ES-I3 (cell line): ENCODE results near the gene SUSD1.

Source experiments
- H3K36me3 ChIP-seq: 2 replicates; pipeline ENCODE4 v1.6.1; 2013; ENCODE audit warnings: mild to moderate bottlenecking, low read length, control low read depth, moderate library complexity; ENCODE audit not compliant: insufficient read depth
- H3K4me1 ChIP-seq: 2 replicates; pipeline ENCODE4 v1.6.1; 2013; ENCODE audit warnings: mild to moderate bottlenecking, control low read depth, low read length; ENCODE audit not compliant: insufficient read depth
- H3K9ac ChIP-seq: 2 replicates; pipeline ENCODE4 v1.6.1; 2013; ENCODE audit warnings: low read depth, mild to moderate bottlenecking, low read length, moderate library complexity
- H3K9me3 ChIP-seq: 2 replicates; pipeline ENCODE4 v1.6.1; 2013; ENCODE audit warnings: mild to moderate bottlenecking, low read length, moderate library complexity; ENCODE audit not compliant: control insufficient read depth, insufficient read depth

The SUSD1 gene

DNA sequence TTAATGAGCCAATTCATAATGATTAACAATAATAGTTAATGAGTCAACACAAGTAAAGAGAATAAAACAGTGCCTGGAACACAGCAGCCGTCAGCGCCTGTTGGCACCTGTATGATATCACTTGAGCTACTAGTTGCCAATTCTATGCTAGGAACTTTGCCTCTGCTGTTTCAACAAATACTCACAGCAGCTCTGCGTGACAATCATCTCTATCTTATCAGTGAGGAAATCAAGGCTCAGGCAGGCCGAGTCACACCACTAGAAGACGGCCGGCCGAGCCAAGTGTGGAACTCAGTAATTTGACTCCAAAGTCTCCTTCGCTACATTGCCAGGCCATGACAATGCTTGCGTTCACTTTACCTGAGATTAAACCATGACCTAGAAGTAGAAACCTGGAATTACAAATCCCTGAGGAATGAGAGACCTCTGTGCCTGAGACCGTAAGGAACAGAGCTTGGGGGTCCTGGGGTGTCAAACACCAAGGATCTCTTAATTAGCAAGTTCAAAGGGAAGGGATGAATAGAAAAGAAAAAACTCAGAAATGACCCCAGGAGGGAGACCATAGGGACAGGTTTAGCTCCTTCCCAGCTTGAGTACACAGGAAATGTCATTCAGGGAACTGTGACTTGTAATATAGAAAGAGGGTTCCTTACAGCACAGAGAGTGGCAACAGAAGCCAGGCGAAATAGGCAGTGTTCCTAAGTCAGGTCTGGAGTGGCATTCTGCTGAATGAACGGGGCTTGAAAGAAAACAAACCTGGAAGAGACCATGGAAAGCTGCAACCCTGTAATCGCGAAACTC, 109.1 kb downstream of the SUSD1 start:
- Histone ChIP-seq H3K36me3 (no peaks in the 10 kb centered on the region), H3K9me3 (no peaks in the 10 kb centered on the region), H3K4me1 (peaks cover 19% of the 10 kb centered on the region), H3K9ac (no peak overlapping the region)

DNA sequence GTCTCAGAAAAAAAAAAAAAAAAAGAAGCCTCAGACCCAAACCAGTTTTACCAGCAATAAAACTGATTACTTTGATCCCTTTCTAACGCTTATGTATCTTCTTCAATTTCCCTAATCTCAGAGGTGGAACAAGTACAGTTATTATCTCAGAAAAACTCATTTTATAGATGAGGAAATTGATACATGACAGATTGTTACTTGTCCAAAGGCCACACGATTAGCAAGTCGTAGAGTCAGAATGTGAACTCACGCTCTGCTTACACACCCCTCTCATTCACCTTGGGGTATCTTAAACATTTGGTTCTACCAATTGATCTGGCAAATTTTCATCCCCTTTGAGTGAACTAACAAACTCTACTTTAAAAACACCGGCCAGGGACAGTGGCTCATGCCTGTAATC, 110.2 kb downstream of the SUSD1 start:
- Histone ChIP-seq H3K9me3 (no peaks in the 10 kb centered on the region), H3K9ac (no peak overlapping the region), H3K4me1 (peaks cover 25% of the 10 kb centered on the region), H3K36me3 (no peaks in the 10 kb centered on the region)

DNA sequence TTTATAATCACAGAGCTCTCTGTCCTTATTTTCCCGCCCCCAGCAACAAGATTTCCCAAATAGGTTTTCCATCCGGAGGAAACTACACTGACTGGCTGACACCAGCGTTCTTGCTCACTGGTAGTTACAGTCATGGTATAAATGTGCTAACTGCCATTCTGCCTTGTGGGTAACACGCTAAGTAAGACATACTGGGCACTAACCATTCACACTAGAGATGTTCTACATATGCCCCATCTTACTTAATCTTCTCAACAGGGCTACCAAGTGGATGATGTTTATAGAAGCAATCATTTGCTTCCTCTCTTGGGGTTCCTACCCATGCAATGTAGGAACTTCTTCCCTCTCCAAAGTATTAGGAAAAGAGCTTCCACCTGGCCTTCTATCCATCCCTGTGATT, 111.5 kb downstream of the SUSD1 start:
- H3K9ac ChIP-seq, result no peak overlapping the region
- peaks cover 25% of the 10 kb centered on the region for H3K4me1 ChIP-seq
- H3K9me3 ChIP-seq, result no peaks in the 10 kb centered on the region

DNA sequence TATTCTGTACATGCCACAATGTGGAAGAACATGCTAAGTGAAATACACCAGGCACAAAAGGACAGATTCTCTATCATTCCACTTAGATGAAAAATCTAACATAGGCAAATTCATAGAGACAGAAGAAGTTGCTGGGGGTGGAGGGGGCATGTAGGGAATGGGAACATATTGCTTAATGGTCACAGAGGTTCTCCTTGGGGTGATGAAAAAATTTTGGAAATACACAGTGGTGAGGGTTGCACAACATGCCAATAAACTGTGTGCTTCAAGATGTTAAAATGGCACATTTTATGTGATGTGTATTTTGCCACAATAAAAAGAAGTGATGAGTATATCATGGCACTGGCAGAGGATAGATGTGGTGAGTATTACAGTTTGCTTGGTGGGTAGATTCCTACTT, 111.9 kb downstream of the SUSD1 start:
- H3K36me3 ChIP-seq, result no peaks in the 10 kb centered on the region
- no peak overlapping the region for H3K9ac ChIP-seq
- H3K9me3 ChIP-seq, result no peaks in the 10 kb centered on the region
- peaks cover 25% of the 10 kb centered on the region for H3K4me1 ChIP-seq

More for the DNA sequence above, 111.5 kb downstream of the SUSD1 start:
- no peaks in the 10 kb centered on the region for H3K36me3 ChIP-seq

DNA sequence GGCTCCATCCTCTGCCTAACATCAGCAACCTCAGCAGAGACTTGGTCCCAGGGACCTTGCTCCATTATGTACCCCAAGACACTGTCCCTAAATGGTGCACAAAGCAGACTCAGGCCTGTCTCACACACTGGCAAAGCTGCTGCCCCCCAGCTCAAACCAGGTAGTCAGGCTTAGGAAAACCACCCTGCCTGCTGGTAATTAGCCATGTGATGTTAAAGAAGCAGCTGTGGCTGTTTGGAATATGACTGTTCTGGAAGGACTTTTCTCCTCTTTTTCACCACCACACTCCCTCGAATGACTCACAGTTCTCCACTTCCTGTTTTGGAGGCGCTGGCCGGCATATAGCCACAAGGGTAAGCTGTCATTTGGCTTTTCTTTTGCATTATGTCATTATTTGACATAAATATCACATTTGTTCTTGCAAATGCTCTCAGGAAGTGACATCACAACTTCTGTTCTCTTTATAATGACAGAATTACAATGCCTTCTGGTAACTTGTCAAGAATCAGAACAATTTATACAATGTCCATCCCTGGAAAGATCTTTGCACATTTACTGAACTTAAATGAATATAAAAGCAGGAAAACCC, 113.9 kb downstream of the SUSD1 start:
- Histone ChIP-seq H3K9ac (no peak overlapping the region), H3K9me3 (no peaks in the 10 kb centered on the region), H3K36me3 (no peaks in the 10 kb centered on the region), H3K4me1 (peaks cover 22% of the 10 kb centered on the region)

DNA sequence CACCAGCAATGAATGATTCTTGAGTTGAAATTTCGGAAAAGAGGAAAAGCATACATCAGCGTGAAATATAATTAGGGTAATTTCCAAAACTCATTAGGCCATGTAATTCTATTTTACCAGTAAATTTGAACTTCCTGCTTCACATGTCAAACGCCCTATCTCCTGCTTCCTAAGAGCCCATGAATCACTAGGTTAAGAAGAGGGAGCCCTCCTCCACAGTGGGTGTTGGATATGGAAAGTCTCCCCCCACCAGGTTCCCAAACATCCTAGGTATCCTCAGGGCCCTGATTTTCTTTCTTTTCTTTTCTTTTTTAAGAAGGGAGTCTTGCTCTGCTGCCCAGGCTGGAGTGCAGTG, 115.2 kb downstream of the SUSD1 start:
- Histone ChIP-seq H3K36me3 (no peaks in the 10 kb centered on the region), H3K9ac (no peak overlapping the region), H3K4me1 (peaks cover 11% of the 10 kb centered on the region; the same call in 1 of the 2 replicates), H3K9me3 (no peaks in the 10 kb centered on the region)

DNA sequence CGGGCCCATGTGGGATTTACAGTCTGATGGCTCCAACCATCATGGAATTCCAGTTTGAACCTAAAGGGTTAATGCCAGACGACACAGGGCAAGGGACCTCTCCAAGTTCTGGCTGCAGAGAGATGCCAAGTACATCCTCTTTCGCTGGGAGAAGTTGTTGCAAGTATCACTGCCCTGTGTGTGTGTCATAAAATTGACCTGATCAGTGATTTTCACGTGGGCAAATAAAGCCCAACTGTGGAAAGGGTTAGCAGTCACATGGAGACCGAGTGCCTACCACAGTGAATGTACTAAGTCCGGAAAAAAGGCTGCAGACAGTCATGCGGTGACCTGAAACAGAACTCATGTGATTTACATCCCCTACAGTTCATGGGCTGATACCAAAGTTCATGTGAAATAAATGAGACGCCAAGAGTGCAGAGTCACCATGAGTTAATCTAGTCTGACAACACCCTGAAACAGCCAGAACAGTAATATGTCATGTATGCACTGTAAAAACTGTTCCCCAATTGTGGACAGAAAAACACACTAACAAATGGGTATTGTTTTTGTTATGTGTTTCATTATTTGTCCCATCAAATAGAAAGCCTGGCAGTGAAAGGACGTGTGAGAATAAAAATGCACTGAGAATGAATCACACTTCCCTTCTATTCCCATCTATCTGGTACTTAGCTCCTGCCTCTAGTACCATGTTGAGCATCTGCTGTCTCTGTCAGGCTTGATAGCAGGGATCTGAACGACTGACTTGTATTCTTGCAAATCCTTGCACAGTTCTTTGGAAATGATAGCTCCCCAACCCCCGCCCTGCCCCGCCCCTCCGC, 115.7 kb downstream of the SUSD1 start:
- Histone ChIP-seq H3K9ac (no peak overlapping the region), H3K9me3 (no peaks in the 10 kb centered on the region), H3K36me3 (no peaks in the 10 kb centered on the region), H3K4me1 (peaks cover 11% of the 10 kb centered on the region; the same call in 1 of the 2 replicates)

DNA sequence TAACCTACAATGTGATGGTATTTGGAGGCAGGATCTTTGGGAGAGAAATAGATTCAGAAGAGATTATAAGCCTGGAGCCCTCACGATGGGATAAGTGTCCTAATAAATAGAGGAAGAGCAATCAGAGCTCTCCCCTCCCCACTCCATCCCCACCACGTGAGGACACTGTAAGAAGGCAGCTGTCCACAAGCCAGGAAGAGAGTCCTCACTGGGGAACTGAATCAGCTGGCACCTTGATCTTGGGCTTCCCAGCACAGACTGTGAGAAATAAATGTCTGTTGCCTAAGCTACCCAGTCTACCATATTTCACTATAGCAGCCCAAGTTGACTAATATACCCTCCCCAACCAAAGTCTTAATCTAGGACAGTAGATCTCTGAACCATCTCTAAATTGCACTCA, 118.1 kb downstream of the SUSD1 start:
- no peak overlapping the region for H3K9ac ChIP-seq
- no peaks in the 10 kb centered on the region for H3K36me3 ChIP-seq
- H3K9me3 ChIP-seq, result no peaks in the 10 kb centered on the region
- H3K4me1 ChIP-seq, result peaks cover 11% of the 10 kb centered on the region; the same call in 1 of the 2 replicates

DNA sequence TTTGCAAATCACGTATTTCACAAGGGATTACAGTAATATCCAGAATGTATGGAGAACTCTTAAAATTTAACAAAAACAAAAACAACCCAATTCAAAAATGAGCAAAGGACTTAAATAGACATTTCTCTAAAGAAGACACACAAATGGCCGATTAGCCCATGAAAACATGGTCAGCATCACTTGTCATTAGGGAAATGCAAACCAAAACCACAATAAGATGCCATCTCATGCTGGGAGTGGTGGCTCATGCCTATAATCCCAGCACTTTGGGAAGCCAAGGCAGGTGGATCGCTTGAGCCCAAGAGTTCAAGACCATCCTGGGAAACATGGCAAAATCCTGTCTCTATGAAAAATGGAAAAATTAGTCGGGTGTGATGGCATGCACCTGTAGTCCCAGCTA, 120.2 kb downstream of the SUSD1 start:
- no peaks in the 10 kb centered on the region for H3K36me3 ChIP-seq
- no peak overlapping the region for H3K9ac ChIP-seq
- H3K4me1 ChIP-seq, result peaks cover 6% of the 10 kb centered on the region; the same call in 1 of the 2 replicates
- H3K9me3 ChIP-seq, result no peaks in the 10 kb centered on the region

DNA sequence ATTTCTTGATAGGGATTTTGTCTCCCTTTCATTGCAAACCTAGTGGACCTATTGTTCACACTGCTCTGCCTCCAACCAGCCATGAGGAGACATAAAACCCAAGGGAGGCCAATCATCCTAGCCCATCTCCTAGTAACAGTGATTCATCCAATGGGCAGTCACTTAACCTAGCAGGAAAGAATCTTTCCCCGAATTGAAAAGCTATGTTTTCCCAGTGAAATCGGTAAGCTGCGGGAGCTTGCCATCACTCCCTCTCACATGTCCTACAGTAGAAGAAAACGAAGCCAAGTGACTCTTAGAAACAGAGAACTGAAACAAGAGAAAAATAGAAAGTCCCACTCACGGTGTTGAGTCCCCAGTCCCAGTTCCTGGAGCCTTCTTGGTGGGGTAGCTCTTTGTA, 123.3 kb downstream of the SUSD1 start:
- no peak overlapping the region for H3K9ac ChIP-seq
- no peaks in the 10 kb centered on the region for H3K36me3 ChIP-seq
- H3K4me1 ChIP-seq, result peaks cover 6% of the 10 kb centered on the region; the same call in 1 of the 2 replicates
- H3K9me3 ChIP-seq, result peaks cover 6% of the 10 kb centered on the region

DNA sequence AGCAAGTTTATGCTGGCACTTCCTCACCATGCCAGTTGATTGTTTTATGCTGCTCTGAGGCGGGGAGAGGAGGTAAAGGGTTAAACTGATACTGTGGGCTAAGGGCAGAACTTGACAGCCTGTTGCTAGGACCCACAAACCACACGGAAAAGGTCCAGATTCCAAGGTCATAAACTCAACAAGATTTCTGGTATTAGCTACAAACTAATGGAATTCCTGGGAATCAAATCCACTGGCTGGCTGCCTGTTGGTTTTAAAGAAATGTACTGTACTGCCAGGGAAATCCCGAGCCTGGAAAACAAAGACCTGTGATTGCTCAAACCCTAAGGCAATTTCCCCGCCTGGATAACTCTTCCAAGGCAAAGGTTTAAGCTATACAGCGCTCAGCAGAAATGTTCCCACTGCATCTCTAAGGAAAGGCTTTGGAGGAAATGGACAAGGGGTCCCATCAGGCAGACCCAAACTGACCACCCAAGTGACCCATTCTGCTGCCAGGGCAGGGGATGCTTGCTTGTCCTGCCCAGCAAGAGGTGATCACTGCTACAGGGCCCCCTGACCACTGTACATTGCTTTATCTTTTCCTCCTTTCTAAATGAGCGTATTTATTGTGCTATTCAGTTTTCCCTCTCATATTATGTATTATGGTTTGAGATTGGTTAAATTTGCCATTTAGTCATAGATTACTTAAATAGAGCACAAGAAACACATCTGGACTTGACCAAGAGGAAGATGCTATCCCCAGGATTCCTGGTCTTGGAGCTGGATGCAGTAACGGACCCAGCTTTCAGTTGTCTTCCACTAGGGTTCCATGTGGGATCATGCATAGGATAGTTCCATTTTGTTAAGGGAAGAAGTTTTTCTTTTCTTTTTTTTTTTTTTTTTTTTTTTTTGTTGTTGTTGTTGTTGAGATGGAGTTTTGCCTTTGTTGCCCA, 124.3 kb downstream of the SUSD1 start:
- no peak overlapping the region for H3K9ac ChIP-seq
- peaks cover 6% of the 10 kb centered on the region; the same call in 1 of the 2 replicates for H3K4me1 ChIP-seq
- no peaks in the 10 kb centered on the region for H3K36me3 ChIP-seq
- peaks cover 6% of the 10 kb centered on the region for H3K9me3 ChIP-seq

DNA sequence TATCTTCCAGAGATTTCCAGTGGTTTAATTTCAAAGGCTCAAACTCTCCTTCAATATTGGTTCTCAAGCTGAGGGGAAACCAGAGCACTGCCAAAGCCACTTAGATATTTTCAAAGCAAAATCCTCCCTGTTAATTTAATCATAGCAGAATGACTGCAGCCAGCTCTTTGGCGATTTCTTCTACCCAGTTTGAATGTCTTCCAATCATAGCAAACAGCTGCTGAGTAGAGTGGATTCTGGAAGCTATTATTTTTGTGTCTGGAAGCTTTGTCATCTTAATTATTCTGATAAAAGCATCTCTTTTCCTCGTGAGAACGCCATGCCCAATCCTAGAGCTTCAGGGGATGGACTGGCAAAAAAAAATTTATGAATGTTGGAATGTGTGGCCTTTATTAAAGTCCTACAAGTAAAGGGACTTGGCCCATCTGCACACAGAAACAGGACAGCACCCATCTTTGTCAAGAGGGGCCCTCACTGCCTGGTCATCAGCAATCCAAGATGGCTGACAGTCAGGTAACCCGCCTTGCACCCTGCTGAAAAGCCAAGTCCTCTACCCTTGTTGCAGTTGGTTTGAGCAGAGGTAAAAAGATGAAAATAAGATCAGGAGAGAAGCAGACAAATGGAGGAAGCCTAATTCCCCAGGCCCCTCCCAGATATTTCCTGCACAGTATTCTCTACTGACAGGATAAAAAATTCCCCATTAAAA, 125.1 kb downstream of the SUSD1 start:
- H3K36me3 ChIP-seq, result no peaks in the 10 kb centered on the region
- H3K9me3 ChIP-seq, result peaks cover 6% of the 10 kb centered on the region
- H3K9ac ChIP-seq, result no peak overlapping the region
- H3K4me1 ChIP-seq, result peaks cover 8% of the 10 kb centered on the region; the same call in 1 of the 2 replicates

DNA sequence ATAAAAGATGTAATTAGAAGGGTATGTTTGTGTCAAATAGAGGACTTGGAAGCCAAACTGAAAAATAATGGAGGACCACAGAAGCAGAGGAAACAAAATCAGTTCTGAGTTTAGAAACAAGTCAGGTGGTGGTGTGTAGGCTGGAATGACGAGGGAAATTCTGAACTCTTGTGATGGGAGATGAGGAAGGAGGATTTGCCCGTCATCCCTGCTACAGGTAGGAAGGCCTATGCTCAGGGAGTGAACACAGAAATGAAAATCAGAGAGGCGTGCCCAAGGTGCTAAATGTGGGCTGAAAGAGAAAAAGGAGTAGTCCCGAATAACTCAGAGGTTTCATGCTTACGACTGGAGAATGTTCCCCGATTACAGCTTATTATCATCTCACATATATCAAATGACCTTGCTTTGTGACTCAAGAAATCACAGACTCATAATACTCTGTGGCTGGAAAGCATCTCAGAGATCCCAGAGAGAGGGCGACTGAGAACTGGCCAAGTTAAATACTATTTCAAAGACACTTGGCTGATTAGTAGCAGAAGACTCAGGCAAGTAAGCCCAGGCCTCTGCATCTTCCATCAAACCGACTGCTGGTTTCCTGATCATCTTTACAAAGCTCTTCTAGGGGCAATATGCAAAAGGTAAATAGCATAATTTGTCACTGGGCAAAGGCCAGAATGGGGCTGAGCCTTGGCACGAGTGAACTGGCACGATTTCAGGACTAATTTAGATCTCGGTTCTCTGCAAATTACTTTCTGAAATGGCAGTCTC, 126.0 kb downstream of the SUSD1 start:
- no peaks in the 10 kb centered on the region for H3K36me3 ChIP-seq
- peaks cover 6% of the 10 kb centered on the region for H3K9me3 ChIP-seq
- peaks cover 8% of the 10 kb centered on the region; the same call in 1 of the 2 replicates for H3K4me1 ChIP-seq
- no peak overlapping the region for H3K9ac ChIP-seq
